SU-DHL-6 (cell line): ENCODE measurements around the gene AADACL2.
"Not testable (repeated sequence)": the region's sequence is repeated elsewhere in the genome, so short reads cannot be mapped to it uniquely, and the experiment has no call there.

Experiments used
- EZH2phosphoT487 ChIP-seq: fragments of 200-600 bp; sonication (generic), shearing (Covaris generic); conservative IDR thresholded peaks from 2 replicates; pipeline ENCODE4 v1.6.1; 2018; ENCODE audit warnings: mild to moderate bottlenecking, antibody characterized with exemption, low read length, moderate library complexity, mixed read lengths
- TF ChIP-seq, protein P1 (sequence below): fragments of 200-600 bp; sonication (generic); IDR thresholded peaks from one replicate; pipeline ENCODE4 v1.5.1; 2017; ENCODE audit warnings: antibody characterized with exemption, mild to moderate bottlenecking, low read length, moderate library complexity; ENCODE audit not compliant: insufficient read depth, poor library complexity, severe bottlenecking

DNA sequence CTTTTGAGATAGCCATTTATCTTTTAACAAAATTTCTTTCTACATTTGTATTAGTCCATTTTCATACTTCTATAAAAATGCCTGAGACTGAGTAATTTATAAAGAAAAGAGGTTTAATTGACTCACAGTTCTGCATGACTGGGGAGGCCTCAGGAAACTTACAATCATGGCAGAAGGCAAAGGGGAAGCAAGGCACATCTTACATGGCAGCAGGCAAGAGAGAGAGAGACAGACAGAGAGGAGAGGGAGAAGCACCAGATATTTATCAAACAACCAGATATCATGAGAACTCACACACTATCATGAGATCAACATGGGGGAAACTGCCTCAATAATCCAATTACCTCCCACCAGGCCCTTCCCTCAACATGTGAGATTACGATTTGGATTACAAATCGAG, 57.0 kb downstream of the AADACL2 start:
- TF ChIP-seq, protein P1, sequence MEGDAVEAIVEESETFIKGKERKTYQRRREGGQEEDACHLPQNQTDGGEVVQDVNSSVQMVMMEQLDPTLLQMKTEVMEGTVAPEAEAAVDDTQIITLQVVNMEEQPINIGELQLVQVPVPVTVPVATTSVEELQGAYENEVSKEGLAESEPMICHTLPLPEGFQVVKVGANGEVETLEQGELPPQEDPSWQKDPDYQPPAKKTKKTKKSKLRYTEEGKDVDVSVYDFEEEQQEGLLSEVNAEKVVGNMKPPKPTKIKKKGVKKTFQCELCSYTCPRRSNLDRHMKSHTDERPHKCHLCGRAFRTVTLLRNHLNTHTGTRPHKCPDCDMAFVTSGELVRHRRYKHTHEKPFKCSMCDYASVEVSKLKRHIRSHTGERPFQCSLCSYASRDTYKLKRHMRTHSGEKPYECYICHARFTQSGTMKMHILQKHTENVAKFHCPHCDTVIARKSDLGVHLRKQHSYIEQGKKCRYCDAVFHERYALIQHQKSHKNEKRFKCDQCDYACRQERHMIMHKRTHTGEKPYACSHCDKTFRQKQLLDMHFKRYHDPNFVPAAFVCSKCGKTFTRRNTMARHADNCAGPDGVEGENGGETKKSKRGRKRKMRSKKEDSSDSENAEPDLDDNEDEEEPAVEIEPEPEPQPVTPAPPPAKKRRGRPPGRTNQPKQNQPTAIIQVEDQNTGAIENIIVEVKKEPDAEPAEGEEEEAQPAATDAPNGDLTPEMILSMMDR: not testable (repeated sequence)
- not testable (repeated sequence) for TF ChIP-seq EZH2phosphoT487
